ENCODE measurements around the gene SMIM28.
A peak's percentile ranks its signal among the peaks of the same experiment; 100 is the strongest.

The SMIM28 gene

DNA sequence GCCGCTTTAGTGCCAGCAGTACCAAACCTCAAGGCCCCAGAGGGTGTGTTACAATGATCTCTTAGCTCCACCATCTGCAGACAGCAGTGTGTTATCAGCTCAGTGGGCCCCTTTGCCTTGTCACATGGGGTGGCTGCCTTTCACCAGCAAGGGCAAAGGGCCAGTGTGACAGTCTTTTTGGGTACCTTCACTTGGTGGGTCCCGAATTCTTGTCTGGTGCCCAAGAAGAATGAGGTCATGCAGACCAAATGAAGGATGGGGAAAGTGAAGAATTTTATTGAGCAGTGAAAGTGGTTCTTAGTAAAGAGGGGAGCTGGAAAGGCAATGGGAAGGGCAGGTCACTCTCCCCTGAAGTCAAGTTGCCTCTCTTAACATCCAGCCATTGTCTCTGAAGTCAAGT lies 2.9 kb upstream of the SMIM28 start:
- DNase-seq = no peak

DNA sequence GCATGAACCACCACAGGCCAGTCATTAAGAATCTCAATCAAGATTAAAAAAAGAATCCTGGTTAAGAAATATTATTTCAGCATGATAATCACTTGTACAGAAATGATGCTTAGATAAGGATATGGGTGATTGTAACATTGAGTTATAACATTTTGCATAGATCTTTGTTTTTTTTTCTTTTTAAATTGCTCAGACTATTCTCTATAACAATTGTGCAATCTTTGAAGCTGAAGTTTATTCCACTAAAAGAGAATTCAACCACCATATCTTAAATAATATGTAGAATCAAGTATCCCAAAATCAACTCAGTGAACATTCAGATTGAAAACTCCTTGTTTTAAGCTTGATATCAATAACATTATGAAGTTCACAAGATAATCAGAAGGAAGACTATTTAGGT lies 663 bp upstream of the SMIM28 start:
- DNase-seq = no peak

DNA sequence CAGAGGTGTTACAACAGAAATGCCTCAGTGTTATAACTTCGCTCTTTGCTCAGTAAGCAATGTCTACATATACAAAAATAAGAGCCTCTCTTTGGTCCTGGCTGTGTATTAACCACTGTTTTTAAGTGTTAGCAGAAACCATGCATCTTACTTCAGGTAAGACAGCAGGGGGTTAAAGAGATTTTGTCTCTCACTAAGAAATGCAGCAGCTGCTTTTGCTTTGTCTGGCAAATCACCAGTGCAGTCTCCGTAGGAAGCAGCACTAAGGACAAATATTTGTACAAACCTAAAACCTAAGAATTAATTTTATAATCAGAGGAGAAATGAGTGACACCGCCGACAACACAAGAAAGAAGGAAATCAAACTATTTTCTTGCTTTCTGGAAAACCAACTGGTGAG lies 758 bp downstream of the SMIM28 start:
- no peak for DNase-seq

DNA sequence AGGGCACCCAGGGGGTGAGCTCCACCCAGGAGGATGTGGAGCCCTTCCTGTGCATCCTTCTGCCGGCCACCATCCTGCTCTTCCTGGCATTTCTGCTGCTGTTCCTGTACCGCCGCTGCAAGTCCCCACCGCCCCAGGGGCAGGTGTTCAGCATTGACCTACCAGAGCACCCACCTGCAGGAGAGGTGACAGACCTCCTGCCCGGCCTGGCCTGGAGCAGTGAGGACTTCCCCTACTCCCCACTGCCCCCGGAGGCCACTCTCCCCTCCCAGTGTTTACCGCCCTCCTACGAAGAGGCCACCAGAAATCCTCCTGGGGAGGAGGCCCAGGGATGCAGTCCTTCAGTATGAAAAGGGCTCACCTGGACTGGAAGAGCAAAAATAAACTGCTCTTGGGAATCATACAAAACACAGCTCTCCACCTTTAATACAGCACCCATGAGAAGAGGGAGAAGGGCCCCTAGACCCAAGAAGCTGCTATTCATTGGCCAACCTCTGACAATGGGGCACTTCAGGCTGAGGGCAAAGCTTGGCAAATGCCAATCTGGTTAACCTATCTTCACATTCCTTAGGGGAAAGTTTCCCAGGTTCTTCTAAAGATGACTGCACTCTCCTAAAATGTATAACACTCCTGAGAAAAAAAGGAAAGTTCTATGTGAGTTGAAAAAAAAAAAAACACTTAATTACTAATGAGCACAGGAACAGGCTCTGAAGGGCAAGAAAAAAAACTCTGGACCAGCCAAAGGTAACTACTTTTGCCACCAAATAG lies 5.0 kb downstream of the SMIM28 start:
- DNase-seq = no peak

DNA sequence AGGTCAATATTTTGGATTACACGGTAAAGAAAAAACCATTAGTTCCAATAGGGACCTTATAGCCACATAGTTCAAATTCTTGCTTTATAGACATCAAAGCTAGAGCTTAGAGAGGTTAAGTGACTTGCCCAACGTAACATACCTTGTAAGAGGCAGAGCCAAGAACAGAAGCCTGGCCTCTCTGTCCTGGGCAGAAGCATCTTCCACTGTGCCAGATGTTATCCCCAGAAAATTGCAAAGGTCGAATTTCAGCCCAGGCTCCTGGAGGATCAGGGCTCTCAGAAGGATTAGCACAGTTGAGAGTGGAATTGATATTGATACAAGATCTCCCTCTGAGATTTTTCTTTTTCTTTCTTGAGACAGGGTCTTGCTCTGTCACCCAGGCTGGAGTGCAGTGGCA lies 6.1 kb downstream of the SMIM28 start:
- no peak for DNase-seq

DNA sequence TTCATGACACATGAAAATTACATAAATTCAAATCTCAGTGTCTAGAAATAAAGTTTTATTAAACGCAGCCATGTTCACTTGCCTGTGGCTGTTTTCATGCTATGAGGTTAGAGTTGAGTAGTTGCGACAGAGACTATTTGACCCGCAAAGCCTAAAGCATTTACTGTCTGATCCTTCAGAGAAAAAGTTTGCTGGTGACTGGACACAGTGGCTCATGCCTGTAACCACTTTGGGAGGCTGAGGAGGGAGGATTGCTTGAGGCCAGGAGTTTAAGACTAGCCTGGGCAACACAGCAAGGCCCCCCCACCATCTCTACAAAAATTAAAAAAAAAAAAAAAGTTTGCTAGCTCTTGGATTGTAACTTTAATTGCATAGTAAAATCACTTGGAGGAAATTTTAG lies 9.2 kb downstream of the SMIM28 start:
- no peak for DNase-seq

DNA sequence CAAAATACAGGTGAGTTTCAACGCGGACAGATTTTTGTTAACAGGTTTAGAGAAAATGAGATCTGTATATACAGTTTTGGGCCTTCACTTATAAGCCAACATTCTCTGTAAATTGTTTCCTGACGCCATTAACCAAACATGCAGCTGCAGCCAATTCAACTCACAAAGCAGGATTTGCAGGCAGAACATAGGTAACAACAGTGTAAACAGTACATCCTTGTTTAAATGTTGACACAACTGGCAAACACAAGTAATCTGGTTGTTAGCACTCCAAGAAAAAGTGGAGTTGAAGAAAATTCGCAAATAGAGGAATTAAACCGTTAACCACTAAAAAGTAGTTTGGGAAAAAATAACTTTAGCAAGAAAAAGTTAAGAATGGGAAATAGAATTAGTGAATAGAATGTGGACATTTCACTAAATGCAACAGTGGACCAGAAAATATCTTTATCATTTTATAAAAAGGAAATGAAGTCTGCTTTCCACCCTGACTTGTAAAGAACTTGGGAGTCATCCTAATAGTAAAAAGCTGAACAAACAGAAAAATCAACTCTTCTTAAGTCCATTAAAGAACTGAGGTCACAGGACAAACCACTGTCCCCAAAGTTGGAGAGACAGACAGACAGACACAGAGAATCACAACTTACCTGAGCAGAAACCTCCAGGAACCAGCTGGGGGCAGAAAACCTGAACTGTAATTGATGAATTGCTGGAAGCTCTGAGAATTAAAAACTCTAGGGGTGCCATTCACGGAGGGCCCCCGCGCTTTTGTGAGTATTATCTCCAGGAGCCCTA lies 10.1 kb downstream of the SMIM28 start:
- no peak for DNase-seq

DNA sequence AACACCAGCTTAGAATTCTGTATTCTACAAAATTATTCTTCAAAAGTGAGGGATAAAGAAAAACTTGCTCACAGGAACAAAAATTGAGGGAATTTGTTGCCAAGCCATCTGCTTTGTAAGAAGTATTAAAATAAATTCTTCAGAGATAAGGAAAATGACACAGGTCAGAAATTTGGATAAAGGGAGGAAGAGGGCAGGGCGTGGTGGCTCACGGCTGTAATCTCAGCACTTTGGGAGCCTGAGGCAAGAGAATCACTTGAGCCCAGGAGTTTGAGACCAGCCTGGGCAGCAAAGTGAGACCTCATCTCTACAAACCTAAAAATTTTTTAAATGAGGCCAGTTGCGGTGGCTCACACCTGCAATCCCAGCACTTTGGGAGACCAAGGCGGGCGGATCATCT lies 11.8 kb downstream of the SMIM28 start:
- no peak for DNase-seq

DNA sequence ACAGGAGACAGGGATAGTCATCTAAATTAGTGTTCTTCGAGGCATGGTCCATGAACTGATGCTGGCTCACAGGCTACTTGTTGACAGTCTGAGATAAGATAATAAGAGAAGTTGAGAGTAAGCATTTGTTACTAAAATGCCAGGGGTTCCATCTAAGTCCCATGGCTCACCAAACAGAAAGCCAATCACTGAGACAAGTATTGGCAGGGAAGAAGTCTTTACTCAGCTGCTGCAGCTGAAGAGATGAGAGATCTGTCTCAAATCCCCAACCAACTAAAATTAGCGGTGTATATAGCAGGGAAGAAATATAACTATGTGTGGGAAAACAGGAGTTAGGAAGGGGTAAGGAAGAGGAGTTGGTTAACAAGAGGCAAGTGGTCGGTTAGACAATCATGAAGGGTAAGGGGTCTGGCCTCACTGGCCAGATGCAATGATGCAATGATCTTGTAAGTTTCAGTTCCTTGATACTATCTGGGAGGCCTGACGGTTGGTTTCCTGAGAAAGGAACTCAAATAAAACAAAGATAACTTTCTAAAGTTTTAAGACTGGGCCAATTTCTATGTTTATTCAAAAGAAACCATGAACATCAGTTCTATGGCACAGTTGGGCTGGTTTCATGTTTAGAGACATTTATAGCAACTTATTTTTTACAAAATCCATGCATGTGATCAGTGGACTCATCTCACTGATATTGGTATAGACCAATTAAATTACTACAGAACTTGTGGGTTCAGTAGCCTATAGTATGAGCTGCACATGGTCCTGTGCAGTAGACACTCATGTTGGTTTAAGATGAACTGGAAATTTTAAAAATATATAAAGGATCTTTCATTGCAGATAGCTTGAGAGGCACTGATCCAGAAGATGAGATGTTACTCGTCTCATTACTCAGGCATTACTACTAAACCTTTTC lies 16.4 kb downstream of the SMIM28 start:
- no peak for DNase-seq

DNA sequence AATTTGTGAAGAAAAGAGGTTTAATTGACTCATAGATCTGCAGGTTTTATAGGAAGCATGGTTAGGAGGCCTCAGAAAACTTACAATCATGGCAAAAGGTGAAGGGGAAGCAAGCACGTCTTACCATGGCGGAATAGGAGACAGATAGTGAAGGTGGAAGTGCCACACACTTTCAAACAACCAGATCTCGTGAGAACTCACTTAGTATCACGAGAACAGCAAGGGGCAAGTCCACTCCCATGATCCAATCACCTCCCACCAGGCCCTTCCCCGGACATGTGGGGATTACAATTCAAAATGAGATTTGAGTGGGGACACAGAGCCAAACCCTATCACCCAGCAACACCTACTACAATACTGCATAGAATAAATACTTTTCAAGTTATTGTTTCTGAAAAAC lies 19.0 kb downstream of the SMIM28 start:
- DNase-seq = no peak

DNA sequence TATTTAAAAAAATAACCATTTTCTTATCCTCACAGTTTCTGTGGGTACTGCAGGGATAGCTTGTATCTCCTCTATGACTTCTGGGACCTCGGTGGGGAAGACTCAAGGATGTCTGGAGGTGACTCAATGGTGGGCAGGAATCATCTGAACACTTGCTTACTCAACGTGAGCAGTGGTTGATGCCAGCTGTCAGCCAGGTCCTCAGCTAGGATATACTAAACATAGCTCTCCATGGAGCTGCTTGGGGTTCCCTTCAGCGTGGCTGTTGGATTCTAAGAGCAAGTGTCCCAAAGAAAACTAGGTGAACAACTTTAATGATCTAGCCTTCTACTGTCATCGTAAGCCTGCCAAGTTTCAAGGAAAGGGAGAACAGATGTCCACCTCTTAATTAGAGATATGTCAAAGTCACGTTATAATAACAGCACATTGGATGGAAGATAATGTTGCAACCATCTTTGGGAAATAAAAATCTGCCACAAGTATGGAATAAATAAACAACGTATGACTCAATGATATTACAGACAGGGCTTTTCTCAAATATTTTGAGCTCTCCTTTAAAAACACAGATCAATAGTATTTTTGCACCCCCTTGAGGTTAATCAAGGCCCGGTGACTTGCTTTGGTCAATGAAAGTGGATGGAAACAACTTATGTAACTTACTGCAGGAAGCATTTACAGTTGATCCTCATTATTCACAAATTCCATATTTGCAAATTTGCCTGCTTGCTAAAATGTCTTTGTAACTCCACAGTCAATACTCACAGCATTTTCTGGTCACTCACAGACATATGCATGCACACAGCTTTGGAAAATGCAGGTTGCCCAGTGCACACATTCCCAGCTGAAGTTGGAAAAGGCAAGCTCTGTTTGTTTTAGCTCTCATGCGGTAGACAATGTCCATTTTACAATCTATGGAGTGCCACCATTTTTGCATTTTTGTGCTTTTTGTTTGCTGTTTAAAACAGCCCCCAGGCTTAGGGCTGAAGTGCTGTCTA lies 19.7 kb downstream of the SMIM28 start:
- no peak for DNase-seq

DNA sequence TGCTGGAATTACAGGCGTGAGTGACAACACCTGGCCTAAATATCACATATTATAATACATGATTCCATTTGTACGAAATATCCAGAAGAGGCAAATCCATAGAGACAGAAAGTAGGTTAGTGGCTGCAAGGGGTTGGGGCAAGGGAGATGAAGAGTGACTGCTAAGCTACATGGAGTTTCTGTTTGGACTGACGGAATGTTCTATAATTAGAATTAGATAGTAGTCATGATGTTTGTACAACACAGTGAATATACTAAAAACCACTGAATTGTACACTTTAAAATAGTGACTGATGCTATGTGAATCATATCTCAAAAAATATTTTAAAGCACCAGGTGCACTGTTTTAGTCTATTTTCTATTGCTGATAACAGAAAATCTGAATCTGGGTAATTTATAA lies 22.6 kb downstream of the SMIM28 start:
- DNase-seq = no peak

DNA sequence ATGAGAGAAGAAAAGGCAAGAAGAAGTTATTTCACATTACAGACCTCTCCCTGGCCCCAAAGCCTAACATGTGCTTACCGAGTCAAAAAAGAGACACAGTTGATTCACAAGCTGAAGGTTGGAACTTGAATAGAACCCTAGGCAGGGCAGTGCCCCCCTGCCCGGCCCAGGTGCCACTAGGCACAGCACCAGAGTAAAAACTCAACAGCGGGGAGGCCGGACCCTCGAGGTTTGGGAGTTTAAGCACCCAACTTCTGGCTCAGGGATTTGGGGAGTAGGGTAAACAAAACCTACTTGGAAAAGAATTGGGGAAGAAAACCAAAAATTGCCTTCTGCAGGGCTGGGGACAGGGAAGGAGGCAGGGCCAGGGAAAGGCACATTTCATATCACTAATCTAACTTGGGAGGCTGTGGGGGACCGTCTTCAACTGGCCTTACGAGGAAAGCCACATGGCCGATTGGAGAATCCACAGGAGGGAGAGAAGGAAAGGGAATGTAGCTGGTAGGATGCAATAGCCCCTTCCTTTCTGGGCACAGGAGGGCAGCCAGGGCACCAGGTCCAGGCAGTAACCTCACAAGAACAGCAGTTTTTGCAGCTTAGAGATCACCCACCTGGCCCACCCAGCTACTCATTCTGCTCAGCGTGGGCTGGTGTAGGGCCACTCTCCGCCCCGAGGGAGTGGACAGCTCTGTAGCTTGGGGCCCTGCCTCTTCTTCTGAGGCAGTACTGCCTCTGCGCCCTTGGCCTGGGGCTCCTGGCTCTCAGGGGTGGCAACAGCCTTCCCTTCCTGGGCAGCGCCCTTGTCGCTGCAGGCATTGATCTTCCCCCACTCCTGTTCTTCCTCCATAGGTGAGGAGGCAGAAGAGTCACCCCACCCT lies 24.5 kb downstream of the SMIM28 start:
- DNase-seq = no peak

DNA sequence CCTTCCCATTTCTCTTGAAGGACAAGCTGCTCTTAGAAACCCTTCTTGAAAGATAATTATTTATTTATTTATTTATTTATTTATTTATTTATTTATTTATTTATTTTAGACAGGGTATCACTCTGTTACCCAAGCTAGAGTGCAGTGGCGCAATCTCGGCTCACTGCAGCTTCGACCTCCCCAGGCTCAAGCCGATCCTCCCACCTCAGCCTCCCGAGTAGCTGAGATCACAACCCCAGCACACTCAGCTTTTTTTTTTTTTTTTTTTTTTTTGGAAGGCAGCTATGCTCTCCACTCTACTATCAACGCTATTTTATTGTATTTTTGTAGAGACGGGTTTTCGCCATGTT lies 25.1 kb downstream of the SMIM28 start:
- no peak for DNase-seq

DNA sequence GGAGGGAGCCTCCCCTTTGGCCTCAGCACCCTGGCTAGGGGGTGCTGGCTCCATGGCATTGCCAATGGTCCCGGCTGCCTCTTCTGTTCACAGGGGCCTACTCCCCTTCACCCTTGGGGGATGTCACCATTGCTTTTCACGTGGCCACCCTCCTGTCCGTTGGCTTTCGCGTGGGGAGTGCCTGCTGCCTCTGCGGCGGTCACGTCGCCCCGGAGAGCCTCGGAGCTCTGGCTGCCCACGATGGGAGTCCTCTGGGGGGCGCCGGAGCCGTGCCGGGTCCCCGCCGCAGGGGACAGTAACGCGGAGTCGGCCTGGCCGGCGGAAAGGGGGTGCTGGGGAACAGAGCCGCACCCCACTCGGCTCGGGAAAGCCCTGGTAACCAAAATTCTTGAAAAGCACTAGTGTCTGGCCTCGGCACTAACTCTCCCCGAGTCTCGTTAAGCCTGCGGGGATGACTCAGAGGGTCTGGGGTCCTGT lies 25.7 kb downstream of the SMIM28 start:
- no peak for DNase-seq

DNA sequence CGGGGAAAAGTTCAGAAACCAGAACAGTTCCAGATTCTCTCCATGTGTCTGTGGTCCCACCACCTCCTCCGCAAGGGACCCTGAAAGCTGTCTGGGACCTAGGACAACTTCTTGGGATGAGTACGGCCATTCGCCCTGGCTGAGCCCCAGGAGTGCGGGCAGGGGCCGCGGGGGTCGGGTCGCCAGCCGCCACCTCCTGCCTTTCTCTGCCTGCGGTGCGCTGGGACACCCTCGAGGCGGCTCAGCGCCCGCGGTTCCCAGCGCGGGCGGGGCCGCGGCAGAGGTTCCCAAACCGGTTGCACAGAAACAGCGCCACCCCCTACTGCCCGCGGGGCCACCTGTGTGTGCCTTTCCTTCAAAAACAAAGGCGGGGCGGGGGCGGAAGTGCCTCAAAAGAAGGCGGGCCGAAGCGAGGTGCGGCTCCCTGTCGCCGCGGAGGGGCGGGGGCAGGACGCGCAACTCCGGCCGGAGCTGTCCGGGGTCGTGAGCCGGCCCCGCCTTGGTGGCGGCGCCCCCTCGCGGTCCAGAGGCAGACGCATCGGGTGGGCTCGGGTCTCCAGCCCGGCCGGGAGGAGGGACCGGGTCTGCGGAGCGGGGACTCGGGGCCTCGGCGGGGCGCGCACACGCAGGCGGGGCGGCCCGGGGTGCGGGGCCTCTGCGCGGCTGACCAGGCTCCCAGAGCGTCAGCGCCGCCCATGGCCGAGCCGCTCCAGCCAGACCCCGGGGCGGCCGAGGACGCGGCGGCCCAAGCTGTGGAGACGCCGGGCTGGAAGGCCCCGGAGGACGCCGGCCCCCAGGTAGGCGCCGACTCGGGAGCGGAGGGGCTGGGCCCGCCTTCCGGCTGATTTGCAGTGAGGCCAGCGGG lies 26.3 kb downstream of the SMIM28 start, which contains the start of gene HEBP2:
Gene HEBP2 (plus strand): TSS at position 423 of the 865 bp plus-strand sequence. CDS start 273 bp downstream, at position 696.
- DNase-seq = peak; percentile 72

DNA sequence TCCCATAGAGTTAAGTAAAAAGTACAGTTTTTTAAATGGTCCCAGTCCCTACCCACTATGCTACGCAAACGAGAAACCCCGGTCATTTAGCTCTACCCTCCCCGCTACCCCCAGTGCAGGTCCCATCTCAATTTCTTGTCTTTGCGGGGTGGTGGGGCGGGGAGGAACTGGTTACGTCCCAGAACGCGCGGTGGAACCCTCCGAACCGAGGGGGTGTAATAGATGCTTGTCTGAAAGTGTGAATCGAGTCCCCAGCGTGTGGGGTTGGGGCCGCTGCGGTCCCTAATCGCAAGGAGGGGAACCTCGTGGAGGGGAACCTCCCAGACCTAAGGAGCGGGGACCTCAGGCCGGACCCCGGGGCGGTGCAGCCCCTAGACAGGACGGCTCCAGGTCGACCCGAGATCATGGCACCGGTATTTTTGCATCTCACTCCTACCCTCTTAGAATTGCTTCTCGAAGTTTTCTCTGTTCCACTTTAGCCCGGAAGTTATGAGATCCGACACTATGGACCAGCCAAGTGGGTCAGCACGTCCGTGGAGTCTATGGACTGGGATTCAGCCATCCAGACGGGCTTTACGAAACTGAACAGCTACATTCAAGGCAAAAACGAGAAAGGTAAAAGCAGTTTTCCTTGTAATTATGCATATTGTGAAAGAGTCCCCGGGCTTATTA lies 27.1 kb downstream of the SMIM28 start:
- no peak for DNase-seq

DNA sequence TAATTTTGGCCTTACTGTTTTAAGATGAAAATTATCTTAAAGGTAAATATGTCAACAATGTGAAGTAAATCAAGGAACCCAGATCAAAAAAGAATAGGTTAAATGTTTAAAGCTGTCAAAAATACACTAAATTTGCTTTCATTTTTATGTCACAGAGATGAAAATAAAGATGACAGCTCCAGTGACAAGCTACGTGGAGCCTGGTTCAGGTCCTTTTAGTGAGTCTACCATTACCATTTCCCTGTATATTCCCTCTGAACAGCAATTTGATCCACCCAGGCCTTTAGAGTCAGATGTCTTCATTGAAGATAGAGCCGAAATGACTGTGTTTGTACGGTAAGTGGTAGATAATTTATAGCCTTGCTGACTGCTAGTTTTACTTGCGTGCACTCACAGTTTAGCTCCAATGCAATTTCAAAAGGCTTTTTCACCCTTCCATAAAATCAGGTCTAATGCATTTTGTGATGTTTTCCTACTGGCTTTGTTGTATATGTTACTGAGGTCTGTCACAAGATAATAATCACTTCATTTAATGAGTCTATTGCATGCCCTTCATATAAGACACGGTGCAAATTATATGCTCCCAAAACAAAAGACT lies 28.2 kb downstream of the SMIM28 start:
- no peak for DNase-seq

DNA sequence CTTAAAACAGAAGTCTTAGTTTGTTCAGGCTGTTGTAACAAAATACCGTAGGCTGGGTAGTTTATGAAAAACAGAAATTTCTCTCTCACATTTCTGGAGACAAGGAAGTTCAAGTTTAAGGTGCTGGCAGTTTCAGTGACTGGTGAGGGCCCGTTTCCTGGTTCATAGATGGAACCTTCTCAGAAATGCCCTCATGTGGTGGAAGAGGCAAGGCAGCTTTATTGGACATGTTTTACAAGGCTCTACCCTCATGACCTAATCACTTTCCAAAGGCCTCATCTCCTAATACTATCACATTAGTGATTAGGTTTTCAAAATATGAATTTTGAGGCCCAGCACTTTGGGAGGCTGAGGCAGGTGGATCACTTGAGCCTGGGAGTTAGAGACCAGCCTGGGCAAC lies 28.7 kb downstream of the SMIM28 start:
- no peak for DNase-seq
